HL-60 (cell line): ENCODE results near the gene CEP128.

Source experiments
- DNase-seq, 2 experiments: peaks; one replicate each; pipeline ENCODE4 v3.0.0-alpha.2; 2010 to 2020; ENCODE audit warnings: low read depth in 1 of 2, low spot score in 1 of 2
- H3K27ac ChIP-seq: fragments of 250-450 bp; sonication (Bioruptor Pico); replicated peaks from 2 replicates; pipeline ENCODE4 v1.5.1; 2020; ENCODE audit warnings: mild to moderate bottlenecking, moderate library complexity
- H3K27me3 ChIP-seq: fragments of 250-450 bp; sonication (Bioruptor Pico); 2 replicates; pipeline ENCODE4 v1.5.1; 2021; ENCODE audit warnings: mild to moderate bottlenecking, moderate library complexity; ENCODE audit not compliant: insufficient read depth, poor library complexity, severe bottlenecking
- H3K4me3 ChIP-seq: replicated peaks from 2 replicates; pipeline ENCODE4 v1.5.1; 2011; ENCODE audit warnings: mild to moderate bottlenecking, control low read depth, low read length; ENCODE audit not compliant: insufficient read depth
- CTCF ChIP-seq: IDR thresholded peaks from one replicate; pipeline ENCODE4 v1.5.1; 2011; ENCODE audit warnings: low read length, control low read depth, inconsistent platforms; ENCODE audit not compliant: insufficient read depth
- GABPA ChIP-seq: IDR thresholded peaks from 2 replicates; pipeline ENCODE4 v1.6.1; 2012; ENCODE audit warnings: low read depth
- POLR2AphosphoS5 ChIP-seq: IDR thresholded peaks from 2 replicates; pipeline ENCODE4 v1.6.1; 2012; ENCODE audit warnings: low read depth
- SPI1 ChIP-seq: IDR thresholded peaks from 2 replicates; pipeline ENCODE4 v1.6.1; 2012; ENCODE audit warnings: low read depth, mild to moderate bottlenecking, borderline replicate concordance
- TF ChIP-seq, protein P1 (sequence below): IDR thresholded peaks from 2 replicates; pipeline ENCODE4 v1.6.1; 2012; ENCODE audit warnings: low read depth; ENCODE audit not compliant: insufficient replicate concordance

The CEP128 gene

GRCh38 chr14:80944861-80945617, 3.5 kb upstream of the CEP128 start:
- no peak for DNase-seq

DNA sequence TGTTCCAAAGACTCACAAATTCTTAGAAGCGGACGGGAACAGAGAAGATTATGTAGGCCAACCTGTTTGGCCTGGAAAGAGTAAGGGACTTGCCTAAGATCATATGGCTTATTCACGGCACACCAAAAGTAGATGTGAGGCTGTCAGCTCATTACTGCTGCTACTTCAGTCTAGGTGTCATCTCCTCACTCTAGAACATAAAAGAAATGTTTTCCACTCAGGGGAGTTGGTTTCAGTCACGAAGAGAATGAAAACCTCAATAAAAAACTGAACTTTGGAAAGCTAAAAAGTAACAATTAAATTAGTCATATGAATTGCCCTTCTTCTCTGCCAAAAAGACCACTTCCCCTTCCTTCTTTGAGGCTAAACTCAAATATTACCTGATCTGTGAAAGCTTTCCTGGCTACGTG, 658 bp upstream of the CEP128 start:
- DNase-seq, result no peak
- Histone ChIP-seq H3K27ac (peak overlapping the region; percentile 74), H3K4me3 (peak overlapping the region; percentile 72), H3K27me3 (no peaks in the 10 kb centered on the region)
- peak; percentile 74 for TF ChIP-seq SPI1
- no peak for TF ChIP-seq CTCF

More at GRCh38 chr14:80944861-80945617, 3.5 kb upstream of the CEP128 start:
- Histone ChIP-seq H3K27ac (no peak overlapping the region), H3K4me3 (no peak overlapping the region), H3K27me3 (no peaks in the 10 kb centered on the region)
- no peak for TF ChIP-seq SPI1
- TF ChIP-seq GABPA, result no peak
- no peak for TF ChIP-seq POLR2AphosphoS5
- TF ChIP-seq CTCF, result no peak
- TF ChIP-seq, protein P1, sequence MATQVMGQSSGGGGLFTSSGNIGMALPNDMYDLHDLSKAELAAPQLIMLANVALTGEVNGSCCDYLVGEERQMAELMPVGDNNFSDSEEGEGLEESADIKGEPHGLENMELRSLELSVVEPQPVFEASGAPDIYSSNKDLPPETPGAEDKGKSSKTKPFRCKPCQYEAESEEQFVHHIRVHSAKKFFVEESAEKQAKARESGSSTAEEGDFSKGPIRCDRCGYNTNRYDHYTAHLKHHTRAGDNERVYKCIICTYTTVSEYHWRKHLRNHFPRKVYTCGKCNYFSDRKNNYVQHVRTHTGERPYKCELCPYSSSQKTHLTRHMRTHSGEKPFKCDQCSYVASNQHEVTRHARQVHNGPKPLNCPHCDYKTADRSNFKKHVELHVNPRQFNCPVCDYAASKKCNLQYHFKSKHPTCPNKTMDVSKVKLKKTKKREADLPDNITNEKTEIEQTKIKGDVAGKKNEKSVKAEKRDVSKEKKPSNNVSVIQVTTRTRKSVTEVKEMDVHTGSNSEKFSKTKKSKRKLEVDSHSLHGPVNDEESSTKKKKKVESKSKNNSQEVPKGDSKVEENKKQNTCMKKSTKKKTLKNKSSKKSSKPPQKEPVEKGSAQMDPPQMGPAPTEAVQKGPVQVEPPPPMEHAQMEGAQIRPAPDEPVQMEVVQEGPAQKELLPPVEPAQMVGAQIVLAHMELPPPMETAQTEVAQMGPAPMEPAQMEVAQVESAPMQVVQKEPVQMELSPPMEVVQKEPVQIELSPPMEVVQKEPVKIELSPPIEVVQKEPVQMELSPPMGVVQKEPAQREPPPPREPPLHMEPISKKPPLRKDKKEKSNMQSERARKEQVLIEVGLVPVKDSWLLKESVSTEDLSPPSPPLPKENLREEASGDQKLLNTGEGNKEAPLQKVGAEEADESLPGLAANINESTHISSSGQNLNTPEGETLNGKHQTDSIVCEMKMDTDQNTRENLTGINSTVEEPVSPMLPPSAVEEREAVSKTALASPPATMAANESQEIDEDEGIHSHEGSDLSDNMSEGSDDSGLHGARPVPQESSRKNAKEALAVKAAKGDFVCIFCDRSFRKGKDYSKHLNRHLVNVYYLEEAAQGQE, result no peak

GRCh38 chr14:80940146-80940545, 1.4 kb downstream of the CEP128 start:
- no peak for DNase-seq
- Histone ChIP-seq H3K4me3 (no peak overlapping the region), H3K27ac (no peak overlapping the region), H3K27me3 (no peaks in the 10 kb centered on the region)
- no peak for TF ChIP-seq SPI1
- no peak for TF ChIP-seq GABPA
- no peak for TF ChIP-seq CTCF
- TF ChIP-seq, protein P1, result no peak
- TF ChIP-seq POLR2AphosphoS5, result no peak

GRCh38 chr14:80933686-80934085, 7.9 kb downstream of the CEP128 start:
- no peaks in the 10 kb centered on the region for H3K27me3 ChIP-seq
- no peak overlapping the region for H3K4me3 ChIP-seq
- TF ChIP-seq, protein P1, result no peak
- TF ChIP-seq POLR2AphosphoS5 (no peak), SPI1 (no peak), CTCF (no peak), GABPA (no peak)
- DNase-seq, result no peak
- H3K27ac ChIP-seq, result no peak overlapping the region
